HuH-7.5 (cell line): Measurements from ENCODE around the gene XPC.

Source experiments
- DNase-seq: peaks from one replicate; pipeline ENCODE4 v3.0.0; 2011; ENCODE audit warnings: low spot score

Gene XPC

DNA sequence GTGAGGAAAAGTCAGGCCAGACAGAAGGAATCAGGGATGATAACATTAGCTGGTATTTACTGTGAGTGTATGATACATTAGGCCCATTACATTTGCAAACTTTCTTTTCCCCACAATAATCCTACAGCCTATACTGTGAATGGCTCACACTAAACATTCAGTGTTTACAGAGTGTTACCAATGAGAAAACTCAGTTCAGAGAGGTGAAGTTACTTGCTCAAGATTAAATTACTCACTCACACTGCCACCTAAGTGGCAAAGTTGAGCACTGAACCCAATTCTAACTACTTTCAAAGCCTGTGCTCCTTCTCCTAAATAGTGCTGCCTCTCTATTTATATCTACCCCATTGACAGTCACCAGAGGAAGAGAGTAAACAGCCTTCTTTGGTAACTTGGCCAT, 8.5 kb downstream of the XPC start:
- DNase-seq: no peak

DNA sequence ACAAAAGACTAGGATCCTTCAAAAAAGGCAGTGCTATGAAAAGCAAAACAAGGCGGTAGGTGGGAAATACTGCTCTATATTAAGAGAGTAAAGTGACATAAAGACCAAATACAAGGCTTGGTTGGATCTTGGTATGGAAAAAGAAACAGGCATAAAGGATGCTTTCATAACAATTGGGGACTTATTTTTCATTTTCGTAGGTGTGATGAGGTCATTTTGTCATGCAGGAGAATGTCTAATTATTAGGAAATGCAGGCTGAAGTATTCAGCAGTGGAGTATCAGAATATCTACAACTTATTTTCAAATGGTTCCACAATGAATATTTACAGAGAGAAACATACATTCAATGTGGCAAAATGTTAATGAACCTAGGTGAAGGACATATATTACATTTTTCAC, 9.0 kb downstream of the XPC start:
- DNase-seq: no peak

GRCh38 chr3:14166877-14167603, 11.4 kb downstream of the XPC start:
- no peak for DNase-seq

DNA sequence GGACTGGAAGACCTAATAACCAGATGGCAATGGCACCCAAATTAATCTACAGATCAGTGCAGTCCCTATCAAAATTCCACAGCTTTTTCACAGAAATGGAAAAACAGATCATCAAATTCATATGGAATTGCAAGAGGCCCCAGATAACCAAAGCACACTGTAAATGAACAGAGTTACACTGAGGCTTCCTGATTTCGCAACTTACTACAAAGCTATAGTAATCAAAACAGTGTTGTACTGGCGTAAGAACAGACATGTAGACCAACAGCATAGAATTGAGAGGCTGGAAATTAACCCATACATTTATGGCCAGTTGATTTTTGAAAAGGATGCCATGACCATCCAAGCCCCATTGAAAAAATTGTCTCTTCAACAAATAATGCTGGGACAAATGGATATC, 16.2 kb downstream of the XPC start:
- DNase-seq: no peak

- DNase-seq: no peak
These were observed 17.1 kb downstream of the XPC start for GRCh38 chr3:14161282-14161681.

DNA sequence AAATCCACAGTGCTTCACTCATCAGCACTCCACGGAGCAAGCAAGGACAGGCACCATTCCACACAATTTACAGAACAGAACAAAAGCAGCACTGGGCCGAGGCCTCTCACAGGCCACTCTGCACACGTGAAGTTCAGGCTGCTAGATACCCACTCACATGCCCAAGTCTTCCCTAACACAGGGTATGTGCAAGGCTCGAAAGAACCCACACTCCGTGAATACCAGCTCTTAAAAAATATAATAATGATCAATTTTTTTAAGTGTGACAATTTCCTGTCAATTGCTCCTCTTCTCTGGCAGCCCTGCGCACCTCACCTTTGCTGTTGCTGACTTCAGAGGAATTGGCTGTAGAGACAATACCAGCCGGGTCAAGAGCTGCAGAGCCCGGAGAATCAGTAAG, 19.0 kb downstream of the XPC start:
- DNase-seq: no peak

DNA sequence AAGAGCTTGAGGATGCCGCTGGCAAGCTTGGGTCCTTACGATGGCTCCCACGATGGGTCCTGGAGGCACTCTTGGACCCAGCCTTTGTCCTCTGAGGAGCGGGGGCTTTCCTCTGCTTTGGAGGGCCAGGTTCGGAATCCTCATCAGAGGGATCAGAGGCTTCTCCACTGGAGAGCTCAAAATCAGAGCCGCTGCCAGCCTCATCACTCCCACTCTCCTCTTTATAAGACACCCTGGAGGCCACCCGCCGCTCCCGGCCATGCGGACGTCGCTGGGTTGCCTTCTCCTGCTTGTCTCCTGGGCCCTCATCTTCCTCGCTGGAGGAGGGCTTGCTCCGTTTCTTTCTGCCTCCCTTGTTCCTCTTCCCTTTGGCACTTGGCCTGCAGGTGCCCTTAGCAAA, 20.0 kb downstream of the XPC start:
- no peak for DNase-seq

DNA sequence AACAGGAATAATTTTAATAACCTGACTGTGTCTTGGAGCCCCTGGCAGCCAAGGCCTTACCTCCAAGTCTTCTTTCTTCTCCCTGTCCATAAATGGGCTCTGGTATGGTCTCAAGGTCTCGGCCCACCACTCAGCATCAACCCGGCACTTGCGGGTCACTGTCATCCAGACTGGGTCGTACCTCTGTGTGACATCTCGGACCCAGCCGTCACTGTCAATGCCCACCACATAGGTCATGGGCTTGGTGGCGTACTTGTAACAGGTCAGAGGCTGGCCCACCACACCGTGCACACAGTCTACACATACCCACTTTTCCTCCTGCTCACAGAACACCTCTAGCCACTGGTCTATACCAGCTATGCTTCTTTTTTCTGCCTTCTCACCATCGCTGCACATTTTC, 20.4 kb downstream of the XPC start:
- no peak for DNase-seq

DNA sequence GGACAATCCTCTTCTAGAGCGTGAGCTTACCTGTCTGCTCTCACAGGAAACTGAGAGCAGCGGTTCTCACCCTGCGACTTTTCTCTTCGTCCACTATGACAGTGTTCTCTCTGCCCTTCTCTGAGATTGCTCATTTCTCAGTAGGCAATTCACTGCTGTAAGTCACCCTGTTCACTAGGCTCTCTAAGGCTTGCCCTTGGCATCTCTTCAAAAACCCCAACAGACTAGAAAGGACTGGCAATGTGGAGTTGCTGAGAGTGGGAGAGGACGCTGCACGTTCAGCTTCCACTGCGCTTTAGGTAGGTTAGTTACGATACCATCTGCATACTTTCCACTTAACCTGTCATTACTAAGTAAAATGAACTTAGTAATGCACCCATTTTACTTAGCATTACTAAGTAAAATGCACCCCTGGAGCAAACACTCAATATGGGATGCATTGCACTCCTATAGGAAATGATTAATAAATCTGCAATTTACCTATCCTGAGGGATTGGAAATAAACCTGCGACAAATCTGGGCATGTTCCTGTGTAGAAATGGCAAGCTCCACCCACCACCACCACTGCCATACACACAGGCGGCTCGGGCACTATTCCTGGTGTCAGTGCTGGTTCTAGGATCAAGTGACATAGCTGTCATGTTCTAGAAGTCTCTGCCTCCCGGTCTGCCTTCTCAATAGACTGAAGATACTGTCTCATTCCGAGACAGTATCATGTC, 21.4 kb downstream of the XPC start:
- no peak for DNase-seq

DNA sequence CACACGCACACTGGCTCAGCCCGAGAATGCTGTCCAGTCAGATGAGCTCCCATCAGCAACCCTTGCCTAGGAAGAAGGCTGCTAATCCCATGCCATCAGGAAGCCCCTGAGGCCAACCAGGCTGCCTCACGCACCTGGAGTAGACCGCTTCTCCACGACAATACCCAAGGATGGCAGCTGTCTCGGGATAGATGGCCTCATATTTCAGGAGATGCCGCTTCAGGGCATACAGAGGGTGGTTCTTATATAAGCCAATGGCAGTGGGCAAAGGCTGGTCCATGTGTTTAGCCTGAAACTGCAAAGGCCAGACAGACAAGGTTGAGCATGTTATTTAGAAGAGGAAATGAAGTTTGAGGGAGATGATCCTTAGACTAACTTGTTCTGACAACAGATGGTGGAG, 22.2 kb downstream of the XPC start:
- no peak for DNase-seq

DNA sequence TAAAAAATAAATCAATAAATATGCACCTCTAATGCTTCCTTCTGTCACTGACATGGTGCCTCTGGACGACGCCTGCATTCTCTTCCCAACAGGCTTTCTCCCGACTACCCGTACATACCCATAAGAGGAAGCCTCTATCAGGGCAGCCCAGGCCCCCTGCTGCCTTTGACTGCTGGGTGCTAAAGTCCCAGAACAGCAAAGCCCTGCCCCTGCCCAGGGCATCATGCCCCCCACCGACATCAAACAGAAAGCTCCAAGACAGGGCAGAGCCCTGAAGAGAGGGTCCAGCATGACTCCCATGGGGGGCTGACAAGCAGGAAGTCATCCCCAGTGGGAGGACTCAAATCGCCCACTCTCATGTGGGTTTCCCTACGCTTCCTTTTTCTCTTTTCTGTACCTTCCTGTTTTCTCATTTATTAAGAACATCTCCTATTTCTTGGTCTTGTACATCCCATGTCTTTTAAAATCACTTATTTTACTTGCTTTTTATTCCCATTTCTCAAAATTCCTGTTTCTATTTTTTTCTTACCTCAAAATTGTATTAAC, 23.4 kb downstream of the XPC start:
- no peak for DNase-seq

GRCh38 chr3:14154276-14154675, 24.1 kb downstream of the XPC start:
- DNase-seq: no peak

DNA sequence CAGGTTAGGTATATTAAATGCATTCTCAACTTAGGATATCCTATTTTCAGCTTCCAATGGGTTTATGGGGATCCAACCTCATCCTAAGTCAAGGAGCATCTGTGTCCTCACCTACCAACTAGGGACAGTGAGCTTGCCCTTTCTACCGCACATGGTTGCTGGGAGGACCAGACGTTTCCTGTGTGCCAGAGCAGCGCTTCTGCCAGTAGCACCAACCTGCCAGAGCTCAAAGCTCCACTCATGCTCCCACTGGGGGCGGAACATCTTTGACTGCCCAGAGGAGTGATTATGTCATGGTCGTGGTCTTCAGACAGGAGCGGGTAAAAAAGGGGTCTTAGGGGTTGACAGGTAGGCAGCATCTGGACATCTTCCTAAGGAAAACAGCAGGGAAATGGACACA, 24.7 kb downstream of the XPC start:
- DNase-seq: no peak

- DNase-seq: no peak
These were observed 25.4 kb downstream of the XPC start for GRCh38 chr3:14152963-14153355.

DNA sequence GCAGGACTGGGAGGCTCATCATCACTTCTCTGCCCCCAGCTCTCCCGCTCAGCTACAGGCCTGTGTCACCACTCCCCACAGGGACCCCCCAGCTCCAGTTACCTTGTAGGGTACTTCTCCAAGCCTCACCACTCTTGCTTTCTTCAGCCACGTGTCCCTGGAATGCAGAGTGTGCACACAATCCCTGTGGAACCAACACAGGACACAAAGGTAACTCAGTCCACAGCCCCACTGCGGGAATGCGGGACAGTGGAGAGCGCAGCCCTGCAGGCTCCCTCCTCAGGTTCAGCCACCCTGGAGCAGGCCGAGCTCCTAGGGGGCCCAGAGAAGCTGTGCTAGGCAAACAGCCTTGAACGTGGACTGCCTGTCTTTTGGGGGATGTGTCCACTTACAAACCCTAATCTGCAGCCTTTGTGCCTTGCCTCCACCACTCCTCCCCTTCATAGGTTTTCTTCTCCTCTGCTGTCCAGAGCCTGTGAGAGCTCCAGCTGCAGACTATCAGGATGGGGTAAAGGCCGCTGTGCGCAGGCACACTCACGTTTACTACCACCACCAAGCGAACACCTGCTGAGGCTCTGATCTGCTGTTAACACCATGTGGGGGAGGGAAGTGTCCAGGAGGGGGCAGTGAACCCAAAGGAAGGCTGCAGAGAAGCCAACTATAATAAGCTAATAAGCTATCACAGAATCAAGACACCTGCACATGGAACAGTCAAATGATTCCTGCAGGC, 26.0 kb downstream of the XPC start:
- DNase-seq: no peak

DNA sequence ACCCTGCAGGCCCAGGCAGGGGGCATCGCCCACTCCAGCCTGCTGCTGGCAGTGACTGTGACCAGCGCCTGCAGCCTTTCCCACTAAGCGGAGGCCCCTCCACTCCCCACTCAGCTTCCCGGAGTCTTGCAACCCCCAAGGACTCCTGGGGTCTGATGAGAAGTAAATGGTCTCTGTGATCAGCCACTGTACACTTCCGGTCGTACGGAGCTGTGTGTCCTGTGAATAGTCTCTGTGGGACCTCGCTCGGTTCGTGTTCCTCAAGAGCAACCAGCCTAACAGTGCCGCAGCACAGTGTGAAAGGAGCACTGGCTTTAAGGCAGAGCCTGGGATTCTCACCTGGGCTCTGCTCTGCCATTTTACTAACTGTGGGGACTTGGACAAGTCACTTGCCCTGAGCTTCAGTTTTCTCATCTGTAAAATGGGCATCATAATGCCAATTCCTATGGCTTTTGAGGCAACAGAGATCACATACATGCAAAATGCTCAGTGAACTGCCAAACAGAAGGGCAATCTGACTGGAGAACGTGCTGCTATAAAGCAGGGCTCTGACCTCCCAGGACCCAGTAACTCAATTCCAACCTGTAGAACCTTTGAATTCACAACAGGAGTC, 26.8 kb downstream of the XPC start:
- no peak for DNase-seq

DNA sequence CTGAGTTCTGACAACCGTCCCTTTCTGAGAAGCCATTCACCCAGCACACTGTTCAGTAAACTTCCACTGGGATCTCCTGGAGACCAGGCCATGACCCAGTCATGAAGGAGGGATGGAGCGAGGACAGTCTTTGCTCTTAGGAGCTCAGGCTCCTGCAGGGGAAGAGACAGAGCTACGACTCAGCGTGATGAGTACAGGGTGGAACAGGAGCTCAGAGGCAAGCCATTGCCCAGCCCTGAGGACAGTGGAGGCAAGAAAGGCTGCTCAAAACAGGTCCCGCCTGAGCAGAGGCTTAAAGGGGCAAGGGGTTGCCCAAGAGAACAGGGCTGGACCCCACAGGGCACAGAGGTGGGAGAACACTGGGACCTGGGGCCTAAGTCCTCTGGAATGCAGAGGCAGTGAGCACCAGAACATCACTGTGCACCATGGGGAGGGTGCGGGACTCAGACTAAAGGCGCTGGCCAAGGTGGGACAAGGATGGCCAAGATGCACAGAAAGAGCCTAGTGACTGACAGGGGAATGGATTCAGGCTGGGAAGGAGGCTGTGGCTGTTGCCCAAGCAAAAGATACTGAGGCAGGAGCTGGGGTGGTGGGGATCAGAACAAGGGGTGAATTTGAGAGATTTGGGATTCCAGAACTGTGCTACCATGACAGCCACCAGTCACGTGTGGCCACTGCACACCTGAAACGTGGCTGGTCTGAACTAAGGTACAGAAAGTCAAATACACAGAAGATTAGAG, 27.7 kb downstream of the XPC start:
- no peak for DNase-seq

GRCh38 chr3:14150078-14150477, 28.3 kb downstream of the XPC start:
- no peak for DNase-seq

GRCh38 chr3:14148041-14148985, 30.1 kb downstream of the XPC start:
- peak; percentile 54 for DNase-seq

GRCh38 chr3:14147617-14148016, 30.8 kb downstream of the XPC start:
- DNase-seq: no peak

GRCh38 chr3:14147066-14147435, 31.4 kb downstream of the XPC start:
- no peak for DNase-seq
